ENCODE measurements around the gene ZNF680. TPM values are rescaled to one million over a fixed set of nuclear protein-coding genes. Genes with fewer than 3 reads are reported as not detected.

The ZNF680 gene
- total and polyA plus RNA-seq, 2 of the 4 experiments (the other 2 are of a cell fraction) = 1.5 to 3.9 TPM

- peaks cover 21% of the 10 kb centered on the region for H3K9me3 ChIP-seq (ENCODE audit: control insufficient read depth, insufficient read depth, low read length)
- H3K23ac ChIP-seq (ENCODE audit: low read depth, low read length) = no peak overlapping the region
- H4K5ac ChIP-seq (ENCODE audit: low read depth, low read length) = no peak overlapping the region
- WGBS, 2 experiments (ENCODE audit: extremely low coverage in 2 of 2, insufficient read length in 1 of 2) = no CpG with 5 or more reads among the region's 3 CpGs
- no peak overlapping the region for H4K91ac ChIP-seq (ENCODE audit: insufficient read depth, low read depth, low read length)
- no peak overlapping the region for H3K56ac ChIP-seq (ENCODE audit: extremely low read depth, insufficient read depth, low read length)
- H2BK5ac ChIP-seq (ENCODE audit: low read depth, low read length, poor library complexity, severe bottlenecking) = no peak overlapping the region
- H3K4me3 ChIP-seq (ENCODE audit: insufficient read depth, low read depth, low read length) = no peak overlapping the region
- H3K18ac ChIP-seq (ENCODE audit: low read depth, low read length) = no peak overlapping the region
- H3K14ac ChIP-seq (replicated peaks; ENCODE audit: low read depth, low read length) = no peak overlapping the region
- H2AK5ac ChIP-seq (ENCODE audit: low read depth, low read length) = no peak overlapping the region
- no peak overlapping the region for H3K9ac ChIP-seq (ENCODE audit: low read depth, low read length)
- no peak for TF ChIP-seq NFE2L2 (IDR thresholded peaks at IDR 0.05; ENCODE audit: low read depth, low read length)
- TF ChIP-seq BHLHE40 (IDR thresholded peaks at IDR 0.05; ENCODE audit: low read depth, low read length) = no peak
- no peak for TF ChIP-seq CEBPB (IDR thresholded peaks at IDR 0.05; ENCODE audit: low read depth, low read length)
- no peak for TF ChIP-seq SMC3 (IDR thresholded peaks at IDR 0.05; ENCODE audit: low read depth, low read length)
- no peak for TF ChIP-seq FOS (IDR thresholded peaks at IDR 0.05; ENCODE audit: low read depth, low read length)
- TF ChIP-seq RFX5 (IDR thresholded peaks at IDR 0.05; ENCODE audit: low read depth, low read length) = no peak
- no peak for TF ChIP-seq MAFK (IDR thresholded peaks at IDR 0.05; ENCODE audit: low read depth, low read length)
- no peak for TF ChIP-seq POLR2A (IDR thresholded peaks at IDR 0.05; ENCODE audit: low read depth, low read length)
- no peak for TF ChIP-seq MXI1 (IDR thresholded peaks at IDR 0.05; ENCODE audit: borderline replicate concordance, low read depth, low read length)
- no peak for TF ChIP-seq CTCF (conservative IDR thresholded peaks at IDR 0.05; ENCODE audit: low read depth, low read length)
- BruUV-seq (replicated peaks) = no TSS peak
- H3K27ac ChIP-seq (ENCODE audit: insufficient read depth, low read length) = no peak overlapping the region
- no peak overlapping the region for H2BK15ac ChIP-seq (ENCODE audit: low read depth, low read length)
- H3K27me3 ChIP-seq (ENCODE audit: control insufficient read depth, insufficient read depth, low read length) = no peaks in the 10 kb centered on the region
- DNase-seq (no peak), ATAC-seq (ENCODE audit: low read depth) (no peak)
- H3K4me1 ChIP-seq (ENCODE audit: control insufficient read depth, insufficient read depth, low read length) = no peaks in the 10 kb centered on the region
- no peak overlapping the region for H2AK9ac ChIP-seq (replicated peaks; ENCODE audit: low read depth, low read length, poor library complexity)
- no peak overlapping the region for H2BK120ac ChIP-seq (ENCODE audit: low read depth, low read length)
- ChIA-PET CTCF (no interaction called here), POLR2A (ENCODE audit: unreplicated experiment) (no interaction called here)
- H2AFZ ChIP-seq (replicated peaks; ENCODE audit: low read length, poor library complexity) = no peak overlapping the region
- peaks cover 0 to 4% of the 10 kb centered on the region in 2 experiments; a peak in 2 of 4 replicates for H3K79me1 ChIP-seq (ENCODE audit: low read depth in 1 of 2, low read length in 2 of 2)
- dilution Hi-C loops (cut with HindIII; ENCODE audit: low sequenced_read_pairs, unreplicated experiment) = no loop called here
- H2BK20ac ChIP-seq (ENCODE audit: low read depth, low read length) = no peak overlapping the region
- no peaks in the 10 kb centered on the region for H4K20me1 ChIP-seq (ENCODE audit: insufficient read depth, low read length)
- in situ Hi-C loops (cut with MboI; ENCODE audit: low sequenced_read_pairs) = no loop called here
- intact Hi-C loops (cut with micrococcal nuclease) = loop anchor here (10.0 kb wide), 1 partner anchor 184 kb away; no protein-coding TSS in a partner anchor
- H3K4me2 ChIP-seq (ENCODE audit: low read depth, low read length) = no peak overlapping the region
- H3K36me3 ChIP-seq (ENCODE audit: control insufficient read depth, insufficient read depth, low read length) = peaks cover 18% of the 10 kb centered on the region
- no peak overlapping the region for H3K4ac ChIP-seq (ENCODE audit: low read depth, low read length)
- no peaks in the 10 kb centered on the region for H3K9me1 ChIP-seq (ENCODE audit: insufficient read depth, low read length)
- no peak overlapping the region for H4K8ac ChIP-seq (ENCODE audit: low read depth in 2 of 2, low read length in 2 of 2)
These were observed 34.1 kb downstream of the ZNF680 start for GRCh38 chr7:64528770-64529169.
